HepG2 (cell line): ENCODE data around the gene RBM12. TPM values are rescaled to one million over a fixed set of nuclear protein-coding genes. Genes with fewer than 3 reads are reported as not detected.

Experiments
- ATF7 ChIP-seq, 2 experiments: fragments of 450-650 bp in 1 of 2; sonication (generic) in 1 of 2; formaldehyde crosslinking in 1 of 2; IDR thresholded peaks; 2 replicates each; pipeline versions ENCODE4 v1.4.0 to v1.6.1; 2016 to 2020; ENCODE audit warnings: antibody characterized with exemption in 1 of 2, mild to moderate bottlenecking in 1 of 2, missing genetic modification reagents in 1 of 2
- FOXO1 ChIP-seq: sonication (generic); formaldehyde crosslinking; IDR thresholded peaks from 2 replicates; pipeline ENCODE4 v1.4.0; 2020; ENCODE audit warnings: missing genetic modification reagents
- HDAC2 ChIP-seq: sonication (generic); formaldehyde crosslinking; IDR thresholded peaks from 2 replicates; pipeline ENCODE4 v1.4.0; 2020; ENCODE audit warnings: missing genetic modification reagents
- KDM5A ChIP-seq: fragments of 200-600 bp; sonication (generic); IDR thresholded peaks from 2 replicates; pipeline ENCODE4 v1.7.0; 2018; ENCODE audit warnings: antibody characterized with exemption, mild to moderate bottlenecking, low read length, borderline replicate concordance
- MEIS2 ChIP-seq: sonication (generic); formaldehyde crosslinking; IDR thresholded peaks from 2 replicates; pipeline ENCODE4 v1.9.0; 2021; ENCODE audit warnings: mild to moderate bottlenecking, missing genetic modification reagents
- MIER2 ChIP-seq: IDR thresholded peaks from 2 replicates; pipeline ENCODE4 v1.6.1; 2016; ENCODE audit warnings: missing biosample characterization, missing genetic modification reagents
- REXO4 ChIP-seq: sonication (generic); formaldehyde crosslinking; IDR thresholded peaks from 2 replicates; pipeline ENCODE4 v1.8.0; 2022; ENCODE audit warnings: missing genetic modification reagents, mild to moderate bottlenecking, borderline replicate concordance
- SIN3B ChIP-seq: fragments of 150-350 bp; IDR thresholded peaks from 2 replicates; pipeline ENCODE4 v1.6.1; 2014; ENCODE audit warnings: low read length
- SUZ12 ChIP-seq: fragments of 150-350 bp; IDR thresholded peaks from 2 replicates; pipeline ENCODE4 v1.6.1; 2014; ENCODE audit warnings: low read depth, low read length
- ZNF766 ChIP-seq: sonication (generic); formaldehyde crosslinking; IDR thresholded peaks from 2 replicates; pipeline ENCODE4 v1.5.0; 2020; ENCODE audit warnings: missing genetic modification reagents, borderline replicate concordance
- polyA plus RNA-seq, 8 experiments: library from polyadenylated mRNA; depleted of rRNA in 3 of 8; stranded (reverse) in 7 of 8; unstranded in 1 of 8; fragments of >200 nt; fragmentation: Illumina TruSeq in 4 of 8; extraction: Trizol in 4 of 8; gene quantifications; 2 replicates each; pipeline versions ENCODE4 v1.2.1 to v1.2.3, GENCODE V29; 2011 to 2016; ENCODE audit warnings: low read depth in 4 of 8, missing spikeins in 1 of 8, mixed read lengths in 1 of 8; ENCODE audit not compliant: insufficient read depth in 1 of 8
- total RNA-seq, 5 experiments: library from RNA; depleted of rRNA; stranded (reverse); fragments of >200 nt; fragmentation: Illumina TruSeq; extraction: Trizol; gene quantifications; 2 replicates each; pipeline ENCODE4 v1.2.3, GENCODE V29; 2016; ENCODE audit warnings: low read depth in 1 of 5
- TF ChIP-seq, protein P1 (sequence below): sonication (generic); formaldehyde crosslinking; IDR thresholded peaks from 2 replicates; pipeline ENCODE4 v1.4.0; 2020; ENCODE audit warnings: missing genetic modification reagents, borderline replicate concordance
- TF ChIP-seq, protein P2 (sequence below): sonication (generic); formaldehyde crosslinking; IDR thresholded peaks from 2 replicates; pipeline ENCODE4 v1.8.0; 2022; ENCODE audit warnings: mild to moderate bottlenecking, missing genetic modification reagents, moderate library complexity
- TF ChIP-seq, protein P3 (sequence below): sonication (generic); formaldehyde crosslinking; IDR thresholded peaks from 2 replicates; pipeline ENCODE4 v1.8.1; 2023; ENCODE audit warnings: mild to moderate bottlenecking, missing genetic modification reagents
- TF ChIP-seq, protein P4 (sequence below): sonication (generic); formaldehyde crosslinking; IDR thresholded peaks from 2 replicates; pipeline ENCODE4 v1.5.0; 2020; ENCODE audit warnings: missing genetic modification reagents
- TF ChIP-seq, protein P5 (sequence below): fragments of 450-650 bp; IDR thresholded peaks from 2 replicates; pipeline ENCODE4 v1.6.1; 2017
- TF ChIP-seq, protein P6 (sequence below): IDR thresholded peaks from 2 replicates; pipeline ENCODE4 v1.6.1; 2012; ENCODE audit warnings: low read length, improper control_type of control experiment

The RBM12 gene
- total and polyA plus RNA-seq, 2 of the 13 experiments (the other 11 are each of a cell fraction or from before 2014, with no cell fraction given), result 97.9 to 104 TPM

DNA sequence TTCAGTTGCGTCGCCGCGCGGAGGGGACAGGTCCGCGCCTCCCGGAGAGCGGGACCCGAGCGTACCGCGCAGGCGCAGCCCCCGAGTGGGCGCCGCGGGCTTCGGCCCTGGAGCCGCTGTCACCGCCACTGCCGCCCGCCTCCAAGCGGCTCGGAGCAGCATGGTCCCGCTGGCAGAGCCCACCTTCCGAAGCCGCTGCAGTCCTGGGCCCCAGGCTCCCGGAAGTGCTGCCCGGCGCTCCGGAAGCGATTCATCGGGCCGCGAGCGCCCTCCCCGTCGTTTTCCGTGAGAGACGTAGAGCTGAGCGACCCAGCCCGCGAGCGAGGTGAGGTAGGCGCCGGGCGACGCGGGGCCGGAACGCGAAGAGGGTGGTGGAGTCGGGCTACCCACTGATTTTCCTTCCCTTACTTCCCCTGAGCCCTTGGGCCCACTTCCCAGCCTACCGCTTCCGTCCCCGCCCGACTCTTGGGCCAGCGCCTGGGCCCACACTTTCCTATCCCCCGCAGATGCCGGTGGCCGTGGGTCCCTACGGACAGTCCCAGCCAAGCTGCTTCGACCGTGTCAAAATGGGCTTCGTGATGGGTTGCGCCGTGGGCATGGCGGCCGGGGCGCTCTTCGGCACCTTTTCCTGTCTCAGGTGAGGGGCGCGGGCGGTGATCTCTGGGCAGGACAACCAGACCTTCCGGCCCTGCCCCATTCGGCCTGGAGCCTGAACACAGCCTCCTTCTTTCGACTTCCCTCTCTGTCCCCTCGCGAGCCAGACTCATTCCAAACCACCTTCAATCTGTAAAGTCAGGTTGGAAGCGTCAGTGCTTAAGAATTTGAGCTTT is 34.6 kb upstream of the RBM12 start, which contains the start of the genes NFS1 and ROMO1 (continued):
- TF ChIP-seq, protein P1, sequence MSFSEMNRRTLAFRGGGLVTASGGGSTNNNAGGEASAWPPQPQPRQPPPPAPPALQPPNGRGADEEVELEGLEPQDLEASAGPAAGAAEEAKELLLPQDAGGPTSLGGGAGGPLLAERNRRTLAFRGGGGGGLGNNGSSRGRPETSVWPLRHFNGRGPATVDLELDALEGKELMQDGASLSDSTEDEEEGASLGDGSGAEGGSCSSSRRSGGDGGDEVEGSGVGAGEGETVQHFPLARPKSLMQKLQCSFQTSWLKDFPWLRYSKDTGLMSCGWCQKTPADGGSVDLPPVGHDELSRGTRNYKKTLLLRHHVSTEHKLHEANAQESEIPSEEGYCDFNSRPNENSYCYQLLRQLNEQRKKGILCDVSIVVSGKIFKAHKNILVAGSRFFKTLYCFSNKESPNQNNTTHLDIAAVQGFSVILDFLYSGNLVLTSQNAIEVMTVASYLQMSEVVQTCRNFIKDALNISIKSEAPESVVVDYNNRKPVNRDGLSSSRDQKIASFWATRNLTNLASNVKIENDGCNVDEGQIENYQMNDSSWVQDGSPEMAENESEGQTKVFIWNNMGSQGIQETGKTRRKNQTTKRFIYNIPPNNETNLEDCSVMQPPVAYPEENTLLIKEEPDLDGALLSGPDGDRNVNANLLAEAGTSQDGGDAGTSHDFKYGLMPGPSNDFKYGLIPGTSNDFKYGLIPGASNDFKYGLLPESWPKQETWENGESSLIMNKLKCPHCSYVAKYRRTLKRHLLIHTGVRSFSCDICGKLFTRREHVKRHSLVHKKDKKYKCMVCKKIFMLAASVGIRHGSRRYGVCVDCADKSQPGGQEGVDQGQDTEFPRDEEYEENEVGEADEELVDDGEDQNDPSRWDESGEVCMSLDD (CRISPR knock-in tag), result peak; percentile 83
- TF ChIP-seq ATF7 (IDR thresholded peaks at IDR 0.05) (no peak), ATF7 (CRISPR knock-in tag; IDR thresholded peaks at IDR 0.05) (no peak), MEIS2 (peak; percentile 80), REXO4 (CRISPR knock-in tag) (0 out of 2 replicates have a peak, but pooled peaks have one; percentile 78), KDM5A (peak; percentile 89), HDAC2 (CRISPR knock-in tag) (peak; percentile 94), MIER2 (CRISPR knock-in tag) (peak; percentile 68), ZNF766 (CRISPR knock-in tag) (peak; percentile 99), SUZ12 (no peak), SIN3B (peak; percentile 69; the same call in 1 of the 2 replicates), FOXO1 (CRISPR knock-in tag) (peak; percentile 66)
- TF ChIP-seq, protein P2, sequence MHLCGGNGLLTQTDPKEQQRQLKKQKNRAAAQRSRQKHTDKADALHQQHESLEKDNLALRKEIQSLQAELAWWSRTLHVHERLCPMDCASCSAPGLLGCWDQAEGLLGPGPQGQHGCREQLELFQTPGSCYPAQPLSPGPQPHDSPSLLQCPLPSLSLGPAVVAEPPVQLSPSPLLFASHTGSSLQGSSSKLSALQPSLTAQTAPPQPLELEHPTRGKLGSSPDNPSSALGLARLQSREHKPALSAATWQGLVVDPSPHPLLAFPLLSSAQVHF (CRISPR knock-in tag), result peak; percentile 90
- TF ChIP-seq, protein P3, sequence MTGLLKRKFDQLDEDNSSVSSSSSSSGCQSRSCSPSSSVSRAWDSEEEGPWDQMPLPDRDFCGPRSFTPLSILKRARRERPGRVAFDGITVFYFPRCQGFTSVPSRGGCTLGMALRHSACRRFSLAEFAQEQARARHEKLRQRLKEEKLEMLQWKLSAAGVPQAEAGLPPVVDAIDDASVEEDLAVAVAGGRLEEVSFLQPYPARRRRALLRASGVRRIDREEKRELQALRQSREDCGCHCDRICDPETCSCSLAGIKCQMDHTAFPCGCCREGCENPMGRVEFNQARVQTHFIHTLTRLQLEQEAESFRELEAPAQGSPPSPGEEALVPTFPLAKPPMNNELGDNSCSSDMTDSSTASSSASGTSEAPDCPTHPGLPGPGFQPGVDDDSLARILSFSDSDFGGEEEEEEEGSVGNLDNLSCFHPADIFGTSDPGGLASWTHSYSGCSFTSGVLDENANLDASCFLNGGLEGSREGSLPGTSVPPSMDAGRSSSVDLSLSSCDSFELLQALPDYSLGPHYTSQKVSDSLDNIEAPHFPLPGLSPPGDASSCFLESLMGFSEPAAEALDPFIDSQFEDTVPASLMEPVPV (CRISPR knock-in tag), result peak; percentile 99
- TF ChIP-seq, protein P4, sequence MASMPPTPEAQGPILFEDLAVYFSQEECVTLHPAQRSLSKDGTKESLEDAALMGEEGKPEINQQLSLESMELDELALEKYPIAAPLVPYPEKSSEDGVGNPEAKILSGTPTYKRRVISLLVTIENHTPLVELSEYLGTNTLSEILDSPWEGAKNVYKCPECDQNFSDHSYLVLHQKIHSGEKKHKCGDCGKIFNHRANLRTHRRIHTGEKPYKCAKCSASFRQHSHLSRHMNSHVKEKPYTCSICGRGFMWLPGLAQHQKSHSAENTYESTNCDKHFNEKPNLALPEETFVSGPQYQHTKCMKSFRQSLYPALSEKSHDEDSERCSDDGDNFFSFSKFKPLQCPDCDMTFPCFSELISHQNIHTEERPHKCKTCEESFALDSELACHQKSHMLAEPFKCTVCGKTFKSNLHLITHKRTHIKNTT (CRISPR knock-in tag), result peak; percentile 90
- TF ChIP-seq, protein P5, sequence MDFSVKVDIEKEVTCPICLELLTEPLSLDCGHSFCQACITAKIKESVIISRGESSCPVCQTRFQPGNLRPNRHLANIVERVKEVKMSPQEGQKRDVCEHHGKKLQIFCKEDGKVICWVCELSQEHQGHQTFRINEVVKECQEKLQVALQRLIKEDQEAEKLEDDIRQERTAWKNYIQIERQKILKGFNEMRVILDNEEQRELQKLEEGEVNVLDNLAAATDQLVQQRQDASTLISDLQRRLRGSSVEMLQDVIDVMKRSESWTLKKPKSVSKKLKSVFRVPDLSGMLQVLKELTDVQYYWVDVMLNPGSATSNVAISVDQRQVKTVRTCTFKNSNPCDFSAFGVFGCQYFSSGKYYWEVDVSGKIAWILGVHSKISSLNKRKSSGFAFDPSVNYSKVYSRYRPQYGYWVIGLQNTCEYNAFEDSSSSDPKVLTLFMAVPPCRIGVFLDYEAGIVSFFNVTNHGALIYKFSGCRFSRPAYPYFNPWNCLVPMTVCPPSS, result no peak
- TF ChIP-seq, protein P6, sequence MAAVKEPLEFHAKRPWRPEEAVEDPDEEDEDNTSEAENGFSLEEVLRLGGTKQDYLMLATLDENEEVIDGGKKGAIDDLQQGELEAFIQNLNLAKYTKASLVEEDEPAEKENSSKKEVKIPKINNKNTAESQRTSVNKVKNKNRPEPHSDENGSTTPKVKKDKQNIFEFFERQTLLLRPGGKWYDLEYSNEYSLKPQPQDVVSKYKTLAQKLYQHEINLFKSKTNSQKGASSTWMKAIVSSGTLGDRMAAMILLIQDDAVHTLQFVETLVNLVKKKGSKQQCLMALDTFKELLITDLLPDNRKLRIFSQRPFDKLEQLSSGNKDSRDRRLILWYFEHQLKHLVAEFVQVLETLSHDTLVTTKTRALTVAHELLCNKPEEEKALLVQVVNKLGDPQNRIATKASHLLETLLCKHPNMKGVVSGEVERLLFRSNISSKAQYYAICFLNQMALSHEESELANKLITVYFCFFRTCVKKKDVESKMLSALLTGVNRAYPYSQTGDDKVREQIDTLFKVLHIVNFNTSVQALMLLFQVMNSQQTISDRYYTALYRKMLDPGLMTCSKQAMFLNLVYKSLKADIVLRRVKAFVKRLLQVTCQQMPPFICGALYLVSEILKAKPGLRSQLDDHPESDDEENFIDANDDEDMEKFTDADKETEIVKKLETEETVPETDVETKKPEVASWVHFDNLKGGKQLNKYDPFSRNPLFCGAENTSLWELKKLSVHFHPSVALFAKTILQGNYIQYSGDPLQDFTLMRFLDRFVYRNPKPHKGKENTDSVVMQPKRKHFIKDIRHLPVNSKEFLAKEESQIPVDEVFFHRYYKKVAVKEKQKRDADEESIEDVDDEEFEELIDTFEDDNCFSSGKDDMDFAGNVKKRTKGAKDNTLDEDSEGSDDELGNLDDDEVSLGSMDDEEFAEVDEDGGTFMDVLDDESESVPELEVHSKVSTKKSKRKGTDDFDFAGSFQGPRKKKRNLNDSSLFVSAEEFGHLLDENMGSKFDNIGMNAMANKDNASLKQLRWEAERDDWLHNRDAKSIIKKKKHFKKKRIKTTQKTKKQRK, result no peak
